Left cardiac atrium (tissue), 4 donors: ENCODE measurements around the gene IL31RA. TPM values are rescaled to one million over a fixed set of nuclear protein-coding genes. Genes with fewer than 3 reads are reported as not detected.
"Not testable (repeated sequence)": the region's sequence is repeated elsewhere in the genome, so short reads cannot be mapped to it uniquely, and the experiment has no call there.

Experiments
- ATAC-seq, 2 donors: fragments of 200-7000 bp; cut with Tn5 transposase; one replicate each; pipeline ENCODE4 v1.9.1; 2020; ENCODE audit warnings: mild to moderate bottlenecking in 2 of 2, moderate library complexity in 2 of 2
- DNase-seq: peaks from one replicate; pipeline ENCODE4 v3.0.0-alpha.2; 2020
- intact Hi-C, 2 donors: fragments of 100-400 bp; cut with DNase I; formaldehyde crosslinking; loops; one replicate each; pipeline versions ENCODE4 v1.14.1 to v1.15.1; 2022 to 2023
- long read RNA-seq: library from polyadenylated mRNA; unstranded; transcript quantifications from one replicate; pipeline ENCODE4 v2.0.0, GENCODE V29; 2021
- total RNA-seq, 2 donors: library from RNA; stranded (reverse); fragmentation: NEBNext Ultra II Directional; extraction: Animal tissue kit (Norgen Biotek cat#: 25700); gene quantifications; one replicate each; pipeline ENCODE4 v1.2.1, GENCODE V29; 2021
- donor health status: DM: no; HTN: yes; CAD: no.
- donor health status: DM: no; HTN: yes; CAD: no; lungs with severe emphysema.
- donor health status: DM: yes; HTN: yes; CAD: no.
- donor health status: Dilated cardiomyopathy.

IL31RA gene
- not detected for total RNA-seq
- long read RNA-seq, partial matches to known transcripts: 1 of 1 reads
- long read RNA-seq, other reads (novel, unspliced or antisense): 0 of 1 reads

DNA sequence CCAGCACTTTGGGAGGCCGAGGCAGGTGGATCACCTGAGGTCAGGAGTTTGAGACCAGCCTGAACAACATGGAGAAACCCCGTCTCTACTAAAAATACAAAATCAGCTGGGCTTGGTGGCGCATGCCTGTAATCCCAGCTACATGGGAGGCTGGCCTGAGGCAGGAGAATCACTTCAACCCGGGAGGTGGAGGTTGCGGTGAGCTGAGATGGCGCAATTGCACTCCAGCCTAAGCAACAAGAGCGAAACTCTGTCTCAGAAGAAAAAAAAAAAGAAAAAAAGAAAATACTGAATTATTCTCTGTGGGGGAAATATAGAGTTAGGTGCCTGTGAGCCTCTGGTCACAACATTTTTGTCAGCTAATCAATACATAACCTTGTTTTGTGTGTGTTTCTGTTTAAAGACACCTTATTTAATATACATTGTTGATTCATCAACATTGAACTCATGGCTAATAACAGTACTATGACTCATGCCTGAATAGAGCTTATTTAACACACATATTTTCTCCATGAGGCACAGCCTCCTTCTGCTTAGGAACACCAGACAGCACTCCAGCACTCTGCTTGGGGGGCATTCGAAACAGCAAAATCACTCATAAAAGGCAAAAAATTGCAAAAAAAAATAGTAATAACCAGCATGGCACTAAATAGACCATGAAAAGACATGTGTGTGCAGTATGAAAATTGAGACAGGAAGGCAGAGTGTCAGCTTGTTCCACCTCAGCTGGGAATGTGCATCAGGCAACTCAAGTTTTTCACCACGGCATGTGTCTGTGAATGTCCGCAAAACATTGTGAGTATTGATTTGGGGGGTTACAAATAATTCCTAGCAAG, at the start of gene IL31RA:
Gene IL31RA (plus strand): TSS at position 519 of the 836 bp plus-strand sequence. CDS start 214 bp downstream, at position 733.
- no peak for DNase-seq
- ATAC-seq: peak in 1 of 2 donors; percentile 36
- intact Hi-C loops: no loop called here

DNA sequence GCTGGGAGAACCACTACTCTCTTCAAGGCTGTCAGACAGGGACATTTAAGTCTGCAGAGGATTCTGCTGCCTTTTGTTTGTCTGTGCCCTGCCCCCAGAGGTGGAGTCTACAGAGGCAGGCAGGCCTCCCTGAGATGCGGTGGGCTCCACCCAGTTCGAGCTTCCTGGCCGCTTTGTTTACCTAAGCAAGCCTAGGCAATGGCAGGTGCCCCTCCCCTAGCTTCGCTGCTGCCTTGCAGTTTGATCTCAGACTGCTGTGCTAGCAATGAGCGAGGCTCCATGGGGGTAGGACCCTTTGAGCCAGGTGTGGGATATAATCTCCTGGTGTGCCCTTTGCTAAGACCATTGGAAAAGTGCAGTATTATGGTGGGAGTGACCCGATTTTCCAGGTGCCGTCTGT, 42.3 kb upstream of the IL31RA start:
- intact Hi-C loops, ATAC-seq, DNase-seq: not testable (repeated sequence)

DNA sequence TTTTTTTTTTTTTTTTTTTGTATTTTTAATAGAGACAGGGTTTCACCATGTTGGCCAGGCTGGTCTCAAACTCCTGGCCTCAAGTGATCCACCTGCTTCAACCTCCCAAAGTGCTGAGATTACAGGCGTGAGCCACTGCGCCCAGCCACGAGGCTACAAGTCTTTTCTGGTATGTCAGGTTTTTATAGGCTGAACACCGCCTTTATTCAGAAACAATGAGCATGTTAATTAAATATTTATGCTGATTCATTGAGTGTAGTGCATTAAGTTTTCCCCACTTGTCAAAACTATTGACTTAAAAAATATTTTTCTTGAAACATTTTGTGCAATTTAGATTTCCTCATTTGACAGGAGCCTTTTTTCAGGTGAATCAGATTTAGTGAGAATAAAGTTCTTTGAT, 35.2 kb upstream of the IL31RA start:
- ATAC-seq, DNase-seq, intact Hi-C loops: not testable (repeated sequence)

DNA sequence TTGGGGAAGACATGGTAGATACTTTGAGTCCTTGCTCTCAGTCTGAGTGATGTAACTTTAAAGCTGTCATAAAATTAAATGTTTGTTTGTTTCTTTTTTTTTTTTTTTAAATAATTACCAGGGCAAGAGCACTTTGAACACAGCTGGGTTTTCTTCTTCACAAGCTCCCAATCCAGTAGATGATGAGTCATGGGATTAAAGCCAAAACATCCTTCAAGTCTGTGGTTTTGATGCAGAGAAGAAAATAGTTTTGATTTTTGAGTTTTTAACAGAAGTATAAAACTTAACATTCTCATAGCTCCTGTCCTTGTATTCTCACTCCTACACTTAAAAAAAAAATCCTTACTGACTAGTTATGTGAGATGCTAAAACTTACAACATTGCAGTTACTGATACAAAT, 34.8 kb upstream of the IL31RA start:
- DNase-seq (no peak), ATAC-seq (no peak)
- intact Hi-C loops: no loop called here

DNA sequence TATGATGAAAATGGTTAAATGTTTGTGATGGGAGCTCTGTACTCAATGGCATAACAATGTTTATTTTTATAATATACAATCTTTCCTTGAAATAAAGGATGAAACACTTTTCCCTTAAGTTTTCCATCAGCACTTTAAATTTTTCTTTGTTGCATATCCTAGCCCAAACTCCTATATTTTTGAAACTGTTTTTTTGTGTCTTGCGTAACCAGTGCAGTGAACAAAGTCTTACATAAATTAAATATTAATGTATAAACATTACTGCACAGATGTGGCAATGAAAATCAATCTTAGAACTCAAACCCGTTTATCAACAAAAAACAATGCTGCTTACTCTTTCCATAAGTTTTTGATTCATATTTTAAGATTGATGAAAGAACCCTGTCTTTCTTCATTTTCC, 34.1 kb upstream of the IL31RA start:
- intact Hi-C loops: no loop called here
- DNase-seq (no peak), ATAC-seq (no peak)

DNA sequence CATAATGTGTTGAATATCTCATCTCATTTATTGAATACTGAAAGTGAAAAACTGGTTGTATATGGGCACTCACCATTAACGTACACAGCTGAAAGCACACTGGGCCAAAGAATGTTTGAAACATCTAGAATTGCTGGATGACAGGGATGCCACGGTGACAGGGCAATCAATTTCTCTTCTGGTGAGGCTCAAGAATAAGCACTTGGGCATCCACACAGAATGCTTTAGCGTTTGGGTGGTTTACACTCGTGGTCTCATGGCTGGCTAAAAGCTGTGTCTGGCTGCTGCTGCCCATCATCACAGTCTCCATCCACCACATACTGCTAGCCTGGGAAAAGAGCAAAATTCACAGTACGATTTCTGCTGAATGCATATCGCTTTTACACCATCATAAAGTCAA, 30.7 kb upstream of the IL31RA start:
- intact Hi-C loops: no loop called here
- DNase-seq: no peak
- ATAC-seq: no peak

DNA sequence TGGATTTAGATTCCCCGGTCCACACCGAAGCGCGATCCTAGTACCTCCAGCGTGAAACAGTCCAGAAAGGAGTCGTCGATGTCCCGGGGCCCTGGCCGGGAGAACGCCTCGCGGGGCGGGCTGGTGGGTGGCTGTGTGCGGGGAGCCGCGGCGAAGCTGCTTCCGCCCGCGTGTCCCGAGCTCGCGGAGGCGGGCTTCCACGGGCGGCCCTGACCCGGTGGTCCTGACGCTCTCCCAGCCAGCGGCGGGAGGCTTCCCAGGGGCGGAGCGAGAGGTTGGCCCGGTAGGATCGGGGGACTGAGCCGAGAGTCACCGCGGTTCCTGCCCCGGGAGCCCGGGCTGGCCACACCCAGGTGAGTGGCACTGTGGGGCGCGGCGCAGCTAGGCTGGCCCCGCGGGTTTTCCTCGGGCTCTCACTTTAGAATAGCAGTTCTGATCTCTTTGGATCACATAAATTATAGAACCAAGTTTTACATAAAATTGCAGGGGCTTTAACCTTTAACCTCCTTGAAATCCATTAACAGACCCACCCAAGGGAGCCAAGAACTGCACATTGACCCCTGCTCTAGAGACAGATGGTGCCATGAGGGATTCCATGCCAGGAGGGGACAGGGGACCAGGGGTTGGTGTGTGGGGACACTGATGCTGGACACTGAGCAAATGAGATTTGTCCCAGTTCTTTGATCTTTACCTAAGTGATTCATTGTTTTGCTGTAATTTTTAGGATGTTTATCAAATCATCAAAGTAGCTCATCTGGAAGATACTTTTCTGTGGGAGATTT, 29.2 kb upstream of the IL31RA start:
- DNase-seq: peak; percentile 19

DNA sequence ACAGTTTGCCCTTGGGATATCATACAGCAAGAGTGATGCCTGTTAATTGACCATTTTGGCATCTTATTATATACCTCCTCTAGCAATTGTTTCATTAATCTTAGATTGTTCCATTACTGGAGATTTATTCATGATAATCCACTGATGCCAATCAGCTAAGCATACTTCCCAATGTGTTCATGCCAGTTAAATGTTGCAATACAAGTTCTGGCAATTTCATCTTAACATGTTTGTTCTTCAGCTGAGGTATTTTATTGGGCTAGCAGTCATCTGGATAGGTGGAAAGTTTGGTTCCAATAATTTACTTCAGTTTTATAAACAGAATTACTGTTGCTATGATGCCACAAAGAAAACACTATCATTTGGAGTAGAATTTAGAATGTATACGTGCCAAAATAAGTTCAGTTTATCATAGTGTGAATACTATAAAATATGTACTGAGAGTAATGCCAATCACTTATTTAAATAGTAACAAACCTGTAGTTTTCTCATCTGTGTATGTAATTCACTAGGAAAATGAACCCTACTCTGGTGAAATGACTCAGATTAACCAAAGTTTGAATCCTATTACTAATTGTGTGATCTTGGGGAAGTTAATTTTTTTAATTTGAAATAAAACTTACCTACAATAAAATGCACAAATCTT, 27.9 kb upstream of the IL31RA start:
- no peak for DNase-seq
- intact Hi-C loops: no loop called here

More for the DNA sequence above, 29.2 kb upstream of the IL31RA start:
- peak; percentile 23 to 51 for ATAC-seq
- intact Hi-C loops: no loop called here

DNA sequence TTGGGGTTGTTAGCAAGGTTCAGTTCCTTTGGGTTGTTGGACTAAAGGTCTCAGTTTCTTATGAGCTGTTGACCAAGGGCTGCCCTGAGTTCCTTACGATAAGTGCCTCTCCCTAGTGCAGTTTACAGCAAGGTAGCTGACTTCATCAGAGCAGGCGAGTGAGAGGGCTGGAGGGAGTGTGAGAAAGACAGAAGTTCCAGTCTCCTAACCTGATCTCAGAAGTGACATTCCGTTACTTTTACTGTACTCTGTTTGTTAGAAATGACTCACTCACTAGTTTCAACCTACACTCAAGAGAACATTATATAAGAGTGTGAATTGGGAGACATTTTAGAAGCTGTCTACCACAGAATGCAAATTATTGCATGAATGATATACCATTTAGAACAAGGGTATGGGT, 21.2 kb upstream of the IL31RA start:
- intact Hi-C loops: no loop called here
- DNase-seq (no peak), ATAC-seq (no peak)

More for the DNA sequence above, 27.9 kb upstream of the IL31RA start:
- ATAC-seq: no peak

DNA sequence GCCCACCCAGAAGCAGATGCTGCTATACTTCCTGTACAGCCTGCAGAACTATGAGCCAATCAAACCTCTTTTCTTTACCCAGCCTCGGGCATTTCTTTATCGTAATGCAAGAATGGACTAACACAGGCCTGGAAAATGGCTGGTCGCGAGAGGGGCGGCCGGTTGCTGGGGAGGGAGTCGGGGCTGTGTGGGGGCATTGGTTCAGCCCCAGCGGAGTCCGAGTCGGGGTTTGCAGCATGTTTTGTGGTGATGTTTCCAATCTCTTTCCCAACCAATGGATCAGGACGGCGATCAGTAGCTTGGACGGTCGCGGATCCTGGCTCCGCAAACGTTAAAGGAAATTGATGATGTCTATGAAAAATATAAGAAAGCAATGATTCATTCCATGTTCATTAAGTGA, 18.7 kb upstream of the IL31RA start:
- intact Hi-C loops: no loop called here
- ATAC-seq (no peak), DNase-seq (no peak)

DNA sequence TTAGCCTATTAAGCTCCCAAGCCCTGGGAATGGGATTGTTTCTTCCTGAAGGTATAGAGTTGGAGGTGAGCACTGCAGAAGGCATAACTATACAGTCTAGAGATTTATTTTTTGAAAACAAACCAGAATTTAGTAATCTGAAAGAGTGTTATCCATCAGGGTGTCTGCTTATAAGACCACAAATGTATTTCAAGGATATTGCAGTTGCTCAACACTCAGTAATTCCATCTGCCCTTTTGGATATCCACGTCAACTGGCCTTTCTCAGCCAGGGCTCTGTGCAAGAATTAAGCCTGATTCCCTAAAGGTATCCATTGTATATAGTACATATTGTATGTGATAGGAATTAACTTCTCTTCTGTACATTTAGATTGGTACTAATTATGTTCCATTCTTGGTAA, 15.0 kb upstream of the IL31RA start:
- intact Hi-C loops: no loop called here
- DNase-seq: no peak
- no peak for ATAC-seq

DNA sequence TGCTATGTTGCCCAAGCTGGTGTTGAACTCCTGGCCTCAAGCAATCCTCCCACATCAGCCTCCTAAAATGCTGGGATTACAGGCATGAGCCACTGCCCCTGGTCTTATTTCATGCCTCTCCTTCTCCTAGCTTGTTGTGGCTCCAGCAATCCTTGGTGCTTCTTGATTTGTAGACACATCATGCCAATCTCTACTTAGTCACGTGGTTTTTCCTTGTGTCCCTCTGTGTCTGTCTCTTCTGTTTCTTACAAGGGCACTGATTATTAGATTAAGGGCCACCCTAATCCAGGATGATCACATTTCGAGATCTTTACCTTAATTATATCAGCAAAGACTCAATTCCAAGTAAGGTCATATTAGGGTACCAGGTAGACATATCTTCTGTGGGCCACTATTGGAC, 9.2 kb upstream of the IL31RA start:
- ATAC-seq (no peak), DNase-seq (no peak)
- intact Hi-C loops: no loop called here

DNA sequence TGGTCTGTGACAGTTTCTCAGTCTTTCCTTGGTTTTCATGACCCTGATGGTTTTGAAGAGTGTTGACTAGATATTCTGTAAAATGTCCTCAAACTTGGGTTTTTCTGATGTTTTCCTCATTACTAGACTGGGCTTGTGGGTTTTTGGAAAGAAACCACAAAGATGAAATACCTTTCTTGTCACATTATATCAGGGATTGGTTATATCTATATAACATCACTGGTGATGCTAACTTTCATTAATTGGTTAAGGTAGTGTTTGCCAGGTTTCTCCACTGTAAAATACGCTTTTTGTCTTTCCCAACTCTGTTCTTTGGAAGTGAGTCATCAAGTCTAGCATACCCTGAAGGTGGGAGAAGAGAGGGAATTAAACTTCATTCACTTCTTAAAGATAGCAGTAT, 3.3 kb upstream of the IL31RA start:
- no peak for ATAC-seq
- intact Hi-C loops: no loop called here
- no peak for DNase-seq

DNA sequence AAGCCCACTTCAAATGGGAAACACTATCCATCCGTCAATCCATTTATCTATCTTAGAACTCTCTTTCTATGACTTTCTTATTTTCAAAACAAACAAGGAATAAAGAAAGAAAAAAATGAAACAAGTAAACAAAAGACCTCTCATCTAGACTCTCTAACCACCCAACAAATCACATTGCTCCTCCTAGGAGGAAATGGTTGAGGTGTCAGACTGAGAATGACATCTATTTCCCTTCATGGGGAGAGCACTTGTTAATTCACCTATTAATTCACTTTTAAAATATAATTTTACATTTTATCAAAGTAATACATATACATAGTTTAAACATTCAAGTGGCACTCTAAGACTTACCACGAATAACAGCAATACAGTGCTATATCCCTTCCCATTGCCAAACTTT, 2.4 kb upstream of the IL31RA start:
- ATAC-seq: no peak
- intact Hi-C loops: no loop called here
- DNase-seq: no peak

DNA sequence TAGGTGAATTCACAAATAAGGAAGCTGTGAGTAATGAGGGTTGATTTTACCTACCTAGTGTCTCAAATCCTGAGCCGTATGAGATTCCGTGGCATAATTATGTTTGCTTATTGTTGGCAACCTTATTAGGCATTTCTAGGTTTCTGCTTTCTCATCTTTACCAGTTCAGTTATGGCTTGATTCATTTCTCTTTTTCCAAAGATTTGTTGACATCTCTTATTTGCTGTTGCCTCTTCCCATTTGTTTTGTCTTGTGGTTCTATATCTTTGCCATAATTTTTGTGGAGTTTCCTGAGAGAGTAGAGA, 470 bp downstream of the IL31RA start:
- intact Hi-C loops: no loop called here
- ATAC-seq: no peak
- DNase-seq: no peak

DNA sequence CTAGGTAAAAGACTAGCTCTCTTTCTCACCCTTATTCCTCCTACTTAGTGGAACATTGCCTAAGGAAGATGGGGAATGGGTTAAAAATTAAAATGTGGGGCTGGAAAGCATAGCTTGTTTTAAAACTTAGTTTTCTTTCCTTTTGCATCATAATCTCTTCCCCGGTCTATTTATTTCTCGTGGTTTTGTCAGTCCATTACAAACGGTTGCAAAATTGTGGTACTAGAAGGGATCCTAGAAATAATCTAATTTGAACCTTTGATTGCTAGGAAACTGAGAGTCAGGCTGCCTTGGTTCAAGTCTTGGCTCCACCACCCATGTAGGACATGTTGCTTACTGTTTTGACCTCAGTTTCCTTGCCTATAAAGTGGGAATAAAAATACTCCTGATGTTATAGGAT, 1.3 kb downstream of the IL31RA start:
- ATAC-seq (no peak), DNase-seq (no peak)
- intact Hi-C loops: no loop called here

DNA sequence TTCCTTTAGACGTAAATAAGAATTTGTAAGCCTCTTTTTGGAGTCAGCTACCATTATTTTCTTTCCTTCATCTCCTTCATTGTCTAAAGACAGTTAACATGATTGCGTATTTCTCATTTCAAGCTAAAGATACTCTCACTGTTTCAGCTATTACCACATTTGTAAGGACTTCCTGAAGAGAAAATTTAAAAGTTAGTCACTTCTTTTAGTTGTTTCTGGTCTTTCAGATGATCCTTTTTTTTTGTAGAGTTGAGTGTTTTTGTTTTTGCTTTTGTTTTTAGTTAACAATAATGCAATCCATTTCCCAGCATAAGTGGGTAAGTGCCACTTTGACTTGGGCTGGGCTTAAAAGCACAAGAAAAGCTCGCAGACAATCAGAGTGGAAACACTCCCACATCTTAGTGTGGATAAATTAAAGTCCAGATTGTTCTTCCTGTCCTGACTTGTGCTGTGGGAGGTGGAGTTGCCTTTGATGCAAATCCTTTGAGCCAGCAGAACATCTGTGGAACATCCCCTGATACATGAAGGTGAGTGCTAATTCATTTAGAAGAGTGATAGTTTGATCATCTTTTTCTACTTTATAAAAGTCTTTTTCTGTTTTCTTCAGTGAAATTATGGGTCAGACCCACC, 2.0 kb downstream of the IL31RA start:
- no peak for DNase-seq
- intact Hi-C loops: no loop called here
- no peak for ATAC-seq

DNA sequence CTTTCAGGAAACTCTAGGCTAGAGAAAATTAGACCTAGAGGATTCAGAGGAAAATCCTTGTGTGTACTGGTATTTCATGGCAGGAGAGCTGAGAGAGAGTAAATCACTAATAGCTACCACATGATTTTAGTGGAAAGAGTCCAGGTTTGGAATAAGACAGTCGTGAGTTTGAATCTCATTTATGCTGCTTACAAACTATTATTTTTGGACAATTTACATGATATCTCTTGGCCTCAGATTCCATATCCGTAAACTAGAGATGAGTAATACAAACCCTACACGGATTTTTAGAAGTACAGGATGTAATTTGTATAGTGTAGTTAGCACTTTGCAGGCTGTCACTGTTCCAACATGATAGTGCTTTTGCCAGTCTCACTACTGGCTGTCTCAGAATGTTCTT, 2.7 kb downstream of the IL31RA start:
- ATAC-seq (peak in 1 of 2 donors; percentile 14), DNase-seq (no peak)
- intact Hi-C loops: no loop called here

DNA sequence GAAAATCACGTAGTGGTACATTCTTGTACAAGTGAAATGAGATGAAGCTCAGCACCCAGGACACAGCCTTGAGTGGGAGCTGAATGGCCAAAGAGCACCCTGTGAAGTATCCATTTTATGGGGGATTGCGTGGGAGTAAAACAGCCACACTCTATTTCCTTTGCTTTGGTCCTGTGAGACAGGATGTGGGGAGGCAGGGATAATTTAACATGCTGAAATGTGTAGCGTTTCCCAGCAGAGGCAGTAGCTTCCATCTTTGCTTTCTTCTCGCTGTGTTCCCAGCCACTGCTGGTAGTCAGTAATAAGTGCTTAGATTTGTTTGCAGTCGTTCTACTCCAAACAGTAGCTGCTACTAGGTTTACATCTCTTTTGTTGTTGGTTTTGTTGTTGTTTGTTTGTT, 4.4 kb downstream of the IL31RA start:
- intact Hi-C loops: no loop called here
- ATAC-seq: no peak
- no peak for DNase-seq
